NK-92 treated with Interleukin-12 subunit alpha and Interleukin-12 subunit beta, amount 100 ng/mL, for 24 hours (cell line): ENCODE results near the gene MAN2A2.
"Not testable (repeated sequence)": the region's sequence is repeated elsewhere in the genome, so short reads cannot be mapped to it uniquely, and the experiment has no call there.

Source experiments
- DNase-seq: peaks from one replicate; lab custom pipeline; 2025; lab: John Stamatoyannopoulos, UW

MAN2A2 gene

GRCh38 chr15:90921887-90922286, 18.8 kb downstream of the MAN2A2 start:
- no peak for DNase-seq

- not testable (repeated sequence) for DNase-seq
Measured at GRCh38 chr15:90922712-90923322, 19.7 kb downstream of the MAN2A2 start.

GRCh38 chr15:90924375-90924774, 21.3 kb downstream of the MAN2A2 start:
- DNase-seq: no peak

- not testable (repeated sequence) for DNase-seq
Measured at GRCh38 chr15:90926766-90927165, 23.7 kb downstream of the MAN2A2 start.

GRCh38 chr15:90928106-90928505, 25.0 kb downstream of the MAN2A2 start:
- not testable (repeated sequence) for DNase-seq

- DNase-seq: no peak
Measured at GRCh38 chr15:90929246-90930019, 26.3 kb downstream of the MAN2A2 start.

- no peak for DNase-seq
Measured at GRCh38 chr15:90930861-90931574, 27.9 kb downstream of the MAN2A2 start.

- no peak for DNase-seq
Measured at GRCh38 chr15:90931575-90931827, 28.4 kb downstream of the MAN2A2 start.

GRCh38 chr15:90931828-90932659, 28.9 kb downstream of the MAN2A2 start, which contains the start of gene HDDC3:
Gene HDDC3 (minus strand): TSS chr15:90932549. CDS start chr15:90932540, 9 bp downstream.
- peak; percentile 88 for DNase-seq

GRCh38 chr15:90932660-90932991, 29.5 kb downstream of the MAN2A2 start:
- no peak for DNase-seq

GRCh38 chr15:90933301-90933700, 30.2 kb downstream of the MAN2A2 start:
- DNase-seq: no peak

- DNase-seq: peak; percentile 81
Measured at GRCh38 chr15:90934256-90934948, 31.3 kb downstream of the MAN2A2 start.

GRCh38 chr15:90934949-90935751, 32.0 kb downstream of the MAN2A2 start, which contains the start of gene UNC45A:
Gene UNC45A (plus strand): TSS chr15:90935285. CDS start chr15:90935325, 40 bp downstream.
- DNase-seq: peak; percentile 95

GRCh38 chr15:90936823-90937222, 33.7 kb downstream of the MAN2A2 start:
- no peak for DNase-seq

- DNase-seq: no peak
Measured at GRCh38 chr15:90938261-90938660, 35.2 kb downstream of the MAN2A2 start.

- DNase-seq: no peak
Measured at GRCh38 chr15:90939756-90940155, 36.7 kb downstream of the MAN2A2 start.

- no peak for DNase-seq
Measured at GRCh38 chr15:90941038-90941437, 37.9 kb downstream of the MAN2A2 start.

GRCh38 chr15:90942354-90943120, 39.4 kb downstream of the MAN2A2 start:
- DNase-seq: no peak

GRCh38 chr15:90945091-90945490, 42.0 kb downstream of the MAN2A2 start:
- DNase-seq: no peak

GRCh38 chr15:90946538-90946937, 43.4 kb downstream of the MAN2A2 start:
- DNase-seq: no peak
